GM12875 (cell line): Measurements from ENCODE around the gene TMPRSS4.

Experiments
- H3K4me3 ChIP-seq: one replicate; pipeline ENCODE4 v1.5.1; 2011; ENCODE audit warnings: low read depth, low read length, control low read depth
- CTCF ChIP-seq: IDR thresholded peaks from 2 replicates; pipeline ENCODE4 v1.5.1; 2011; ENCODE audit warnings: low read depth, mild to moderate bottlenecking, control low read depth, inconsistent platforms, low read length, moderate library complexity, borderline replicate concordance; ENCODE audit not compliant: insufficient read depth

Gene TMPRSS4

GRCh38 chr11:118152020-118152551 is 75.2 kb downstream of the TMPRSS4 start:
- H3K4me3 ChIP-seq, result no peak overlapping the region
- no peak for TF ChIP-seq CTCF

- H3K4me3 ChIP-seq, result no peak within 1 kb of the TSS
- TF ChIP-seq CTCF, result no peak
Observed at GRCh38 chr11:118152552-118153471, 75.9 kb downstream of the TMPRSS4 start, which contains the start of gene SCN4B. Gene SCN4B (minus strand): TSS chr11:118152823. CDS start chr11:118152673, 150 bp downstream.

GRCh38 chr11:118153516-118153915 is 76.6 kb downstream of the TMPRSS4 start:
- no peak for TF ChIP-seq CTCF
- no peak overlapping the region for H3K4me3 ChIP-seq

GRCh38 chr11:118153976-118154375 is 77.1 kb downstream of the TMPRSS4 start:
- TF ChIP-seq CTCF, result no peak
- no peak overlapping the region for H3K4me3 ChIP-seq

GRCh38 chr11:118154641-118155040 is 77.8 kb downstream of the TMPRSS4 start:
- no peak for TF ChIP-seq CTCF
- no peak overlapping the region for H3K4me3 ChIP-seq

GRCh38 chr11:118155776-118156530 is 79.1 kb downstream of the TMPRSS4 start:
- H3K4me3 ChIP-seq, result no peak overlapping the region
- TF ChIP-seq CTCF, result no peak
